Medulla oblongata (tissue), 1 donor: ENCODE measurements around the gene PATJ.
"Not testable (repeated sequence)": the region's sequence is repeated elsewhere in the genome, so short reads cannot be mapped to it uniquely, and the experiment has no call there.

Experiments used
- DNase-seq: peaks from one replicate; pipeline ENCODE4 v3.0.0-alpha.2; 2015; ENCODE audit errors: extremely low spot score

PATJ gene

DNA sequence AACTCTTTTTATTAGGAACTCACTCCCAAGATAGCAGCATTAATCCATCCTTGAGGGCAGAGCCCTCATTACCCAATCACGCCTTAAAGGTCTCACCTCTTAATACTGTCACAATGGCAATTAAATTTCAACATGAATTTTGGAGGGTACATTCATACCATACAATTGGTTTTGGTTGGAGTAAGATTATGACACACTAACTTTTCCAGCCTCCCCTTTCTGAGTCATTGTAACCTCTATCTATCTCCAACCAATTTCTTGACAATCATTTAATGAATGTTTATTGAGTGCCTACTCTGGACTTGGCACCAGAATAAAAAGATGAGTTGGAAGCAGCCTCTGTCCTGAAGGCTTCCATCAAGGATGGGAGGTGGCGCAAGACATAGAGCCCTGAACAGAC is 358.2 kb downstream of the PATJ start:
- DNase-seq: no peak

DNA sequence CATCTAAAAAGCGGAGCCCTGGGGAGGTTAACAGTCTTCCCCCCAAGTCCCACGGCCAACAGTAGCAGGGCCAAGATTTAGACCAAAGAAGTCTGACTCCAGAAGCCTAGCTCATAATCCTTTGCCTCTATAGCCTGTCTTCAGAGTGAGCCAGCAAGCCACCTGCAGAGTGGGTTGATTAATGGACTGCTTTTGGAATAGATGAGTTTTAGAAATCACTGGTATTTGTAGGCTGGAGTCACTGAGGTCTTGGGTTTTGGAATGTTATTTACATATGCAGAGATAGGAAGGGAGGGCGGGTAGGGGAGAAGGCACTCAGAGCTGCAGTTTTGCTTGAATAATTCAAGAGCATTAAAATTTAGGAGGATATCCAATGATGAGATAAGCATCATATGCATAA is 361.6 kb downstream of the PATJ start:
- no peak for DNase-seq

DNA sequence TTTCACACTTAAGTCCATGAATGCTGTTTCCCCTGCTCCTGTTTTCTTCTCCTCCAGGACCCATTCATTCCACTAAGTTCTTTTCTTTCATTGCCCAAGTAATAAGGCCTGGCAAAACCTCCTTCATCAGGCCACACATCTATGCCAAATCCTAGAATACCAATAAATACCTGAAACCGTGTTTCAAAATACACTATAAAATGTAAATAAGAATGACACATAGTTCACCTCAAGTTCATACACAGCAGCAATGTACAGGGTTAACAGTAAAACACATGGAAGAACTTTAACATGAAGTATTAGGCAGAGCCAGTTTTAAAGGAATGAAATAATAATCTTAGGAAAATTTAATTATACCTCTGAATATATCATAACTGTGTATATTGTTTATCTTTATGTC is 365.6 kb downstream of the PATJ start:
- DNase-seq: no peak

DNA sequence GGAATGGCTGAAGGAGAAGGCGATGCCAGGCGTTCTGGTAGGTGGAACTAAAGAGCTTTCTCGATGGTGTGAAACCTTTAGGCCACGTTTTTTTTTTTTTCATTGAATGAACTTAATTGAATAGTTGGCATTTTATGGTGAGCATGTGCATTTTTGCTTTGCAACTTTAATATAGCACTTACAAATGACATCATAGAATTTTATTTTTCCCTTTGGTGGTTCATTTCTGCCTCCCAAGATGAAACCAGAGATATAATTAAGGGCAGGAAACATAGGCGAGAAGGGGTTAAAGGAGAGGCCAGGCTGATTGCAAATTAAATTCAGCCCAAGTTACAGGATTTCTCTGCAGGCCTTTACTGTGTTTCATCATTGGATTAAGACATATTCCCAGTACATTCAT is 366.8 kb downstream of the PATJ start:
- DNase-seq: no peak

DNA sequence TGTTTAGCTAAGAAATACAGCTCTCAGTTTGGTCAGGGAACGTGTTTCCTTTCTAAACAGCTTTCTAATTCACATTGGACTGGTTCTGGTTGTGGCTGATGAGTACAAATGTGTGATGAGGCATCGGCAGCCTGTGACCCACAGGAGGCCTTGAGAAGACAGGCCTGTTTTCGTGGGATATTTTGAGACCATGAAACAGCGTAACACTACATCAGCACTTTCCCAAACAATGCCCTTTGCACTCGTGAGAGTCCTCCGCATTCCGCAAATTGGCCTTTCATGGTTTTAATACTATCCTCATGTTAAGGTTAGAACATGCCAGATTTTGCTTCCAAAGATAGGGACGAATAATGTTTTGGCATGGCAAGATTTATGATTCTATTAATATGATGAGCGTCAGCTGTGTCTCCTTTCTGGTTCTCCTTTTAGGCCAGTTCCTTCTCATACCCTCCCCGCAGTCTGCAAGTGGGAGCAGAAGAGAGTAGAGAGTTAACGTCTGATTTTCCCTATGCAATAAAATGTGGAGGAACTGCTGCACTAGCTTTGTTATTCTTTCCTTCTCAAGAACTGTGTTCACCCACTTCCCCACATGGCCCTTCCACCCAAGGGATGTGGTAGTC is 368.0 kb downstream of the PATJ start:
- DNase-seq: no peak

DNA sequence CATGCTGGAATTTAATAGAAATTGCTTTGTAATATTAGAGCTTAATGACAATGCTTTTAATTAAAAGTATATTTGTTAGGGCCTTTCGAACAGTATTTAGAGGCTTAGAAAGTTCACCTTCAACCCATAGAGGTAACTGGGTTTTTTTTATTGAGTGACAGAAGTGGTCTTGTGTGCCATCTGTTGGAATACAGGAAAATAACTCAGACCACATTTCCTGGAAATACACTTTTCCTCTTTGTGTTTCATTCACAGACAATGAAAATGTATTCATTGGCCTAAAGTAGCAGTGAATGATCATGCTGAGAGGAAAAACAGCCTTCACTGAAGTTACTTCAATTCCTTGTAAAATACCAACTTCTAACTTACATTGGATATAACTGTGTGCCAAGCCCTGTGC is 368.8 kb downstream of the PATJ start:
- no peak for DNase-seq

DNA sequence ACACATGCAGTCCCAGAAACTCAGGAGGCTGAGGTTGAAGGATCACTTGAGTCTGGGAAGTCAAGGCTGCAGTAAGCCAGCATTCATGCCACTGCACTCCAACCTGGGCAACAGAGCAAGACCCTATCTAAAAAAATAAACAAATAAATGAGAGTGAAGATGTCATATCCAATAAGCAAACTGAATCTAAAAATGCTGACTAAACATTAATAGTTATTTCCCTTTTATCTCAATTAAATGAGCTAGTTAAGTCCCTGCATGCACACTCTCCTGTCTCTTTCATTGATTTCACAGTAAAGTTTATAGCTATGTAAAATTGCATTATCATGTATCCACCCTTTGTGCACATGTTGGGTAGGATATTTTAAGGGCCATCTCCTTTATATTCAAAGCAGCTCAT is 371.2 kb downstream of the PATJ start:
- DNase-seq: no peak

DNA sequence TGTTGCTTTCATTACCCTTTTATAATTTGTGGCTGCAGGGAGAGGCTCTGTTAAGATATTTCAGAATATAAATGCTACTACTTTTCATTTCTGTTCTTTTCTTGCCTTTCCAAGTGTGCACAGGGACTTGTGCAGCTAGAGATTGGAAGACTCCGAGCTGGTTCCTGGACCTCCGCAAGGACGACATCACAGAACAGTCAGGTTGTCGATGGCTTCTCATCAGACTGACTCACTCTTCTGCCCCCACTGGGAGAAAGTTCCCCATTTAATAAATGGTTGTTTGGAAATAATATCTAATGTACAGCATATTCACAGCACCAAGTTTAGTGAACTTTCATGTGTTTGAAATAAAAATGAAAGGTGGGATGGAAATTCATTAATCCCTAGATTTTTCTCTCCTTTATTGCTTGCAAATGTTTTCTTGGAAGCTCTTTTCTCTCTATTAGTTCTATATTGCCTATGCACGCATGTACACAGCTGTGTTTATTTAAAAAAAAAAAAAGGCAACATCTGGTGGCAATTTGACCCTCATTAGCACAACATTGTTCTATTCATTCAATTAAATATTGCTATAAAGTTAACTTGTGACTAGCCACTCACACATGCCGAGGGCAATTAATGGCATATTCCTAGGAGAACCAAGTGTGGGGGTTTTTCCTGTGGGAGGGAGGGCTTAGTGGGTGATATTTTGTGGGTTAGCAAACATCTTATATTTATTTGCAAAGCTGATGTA is 374.9 kb downstream of the PATJ start:
- no peak for DNase-seq

DNA sequence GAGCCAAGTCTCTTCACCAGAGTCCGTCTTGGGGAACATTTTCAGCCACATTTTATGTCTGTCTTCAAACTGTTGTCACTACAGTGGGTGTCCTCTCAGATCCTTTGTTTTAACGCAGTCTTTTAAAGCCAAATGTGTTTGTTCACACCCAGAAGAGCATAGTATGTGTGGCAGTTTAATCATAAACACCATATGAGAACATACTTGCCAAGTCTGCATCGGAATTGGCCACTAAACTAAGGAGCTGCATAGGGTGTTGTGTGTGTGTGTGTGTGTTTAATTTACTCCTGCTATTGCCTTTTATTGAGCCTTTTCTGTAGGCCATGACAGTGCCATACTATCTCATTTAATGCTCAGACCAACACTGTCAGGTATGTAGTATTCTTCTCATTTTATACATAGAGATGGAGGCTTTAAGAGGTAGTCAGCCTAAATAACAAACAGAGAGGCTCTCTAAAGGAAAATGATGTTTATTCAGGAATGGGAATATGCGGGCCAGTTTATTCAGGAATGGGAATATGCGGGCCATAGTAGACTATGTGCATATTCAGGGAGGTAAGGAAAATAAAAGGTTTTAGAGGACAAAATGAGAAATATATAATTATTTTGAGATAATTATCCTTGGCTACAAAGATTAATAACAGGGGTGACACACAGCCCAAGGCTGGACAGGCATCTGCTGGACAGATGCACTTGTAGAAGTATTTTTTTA is 384.5 kb downstream of the PATJ start:
- DNase-seq: no peak

DNA sequence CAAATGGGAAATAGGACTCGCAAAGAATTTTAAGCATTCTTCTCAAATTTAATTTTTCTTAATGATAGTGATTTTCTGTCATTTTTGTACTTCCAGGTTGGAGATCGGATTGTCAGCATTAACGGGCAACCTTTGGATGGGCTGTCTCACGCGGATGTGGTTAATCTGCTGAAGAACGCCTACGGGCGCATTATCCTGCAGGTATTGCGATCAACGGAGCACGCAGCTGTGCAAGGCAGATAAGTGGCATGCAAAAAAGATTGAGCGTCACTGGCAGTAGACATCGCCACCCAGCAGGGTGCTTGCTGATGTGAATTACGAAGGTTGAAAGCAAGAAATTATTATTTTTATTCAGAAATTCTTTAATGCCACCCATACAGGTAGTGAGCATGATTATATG is 386.5 kb downstream of the PATJ start:
- DNase-seq: no peak

DNA sequence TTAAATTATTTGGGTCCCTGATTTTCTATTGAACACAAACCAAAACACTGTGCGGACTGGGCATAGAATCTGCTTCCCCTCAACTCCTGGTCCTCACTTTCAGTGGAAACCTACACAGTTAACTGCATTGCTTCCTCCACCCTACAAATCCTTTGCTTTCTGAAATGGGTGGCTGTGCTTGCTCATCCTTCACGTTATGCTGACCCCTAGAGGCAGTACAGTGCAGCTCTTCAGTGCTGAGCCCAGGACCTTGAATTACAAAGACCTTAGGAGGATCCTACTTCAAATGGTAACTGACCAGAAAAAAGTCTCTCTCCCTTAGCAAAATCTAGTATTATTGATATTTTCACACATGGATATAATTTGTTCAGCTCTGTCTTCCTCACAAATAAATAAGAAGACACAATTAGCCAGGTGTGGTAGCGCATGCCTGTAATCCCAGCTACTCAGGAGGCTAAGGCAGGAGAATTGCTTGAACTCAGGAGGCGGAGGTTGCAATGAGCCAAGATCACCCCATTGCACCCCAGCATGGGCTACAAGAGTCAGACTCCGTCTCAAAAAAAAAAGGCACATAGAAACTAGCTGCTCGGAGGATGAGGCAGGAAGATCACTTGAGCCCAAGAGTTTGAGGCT is 388.9 kb downstream of the PATJ start:
- DNase-seq: peak; percentile 70

DNA sequence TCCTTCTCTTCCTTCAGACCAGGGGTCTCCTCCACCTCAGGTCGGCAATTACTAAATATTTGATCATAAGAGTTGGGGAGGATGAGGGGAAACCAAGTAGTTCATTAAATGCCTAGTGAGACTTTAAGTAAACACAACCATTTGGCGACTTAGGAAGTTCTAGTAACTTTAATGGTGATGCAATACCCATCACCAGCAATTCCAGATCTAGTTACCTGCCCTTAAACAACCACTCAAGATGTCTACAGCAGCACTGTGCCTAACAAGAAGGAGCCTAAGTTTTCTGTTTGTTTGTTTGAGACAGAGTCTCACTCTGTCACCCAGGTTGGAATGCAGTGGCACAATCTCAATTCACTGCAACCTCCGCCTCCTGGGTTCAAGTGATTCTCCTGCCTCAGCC is 395.7 kb downstream of the PATJ start:
- no peak for DNase-seq

DNA sequence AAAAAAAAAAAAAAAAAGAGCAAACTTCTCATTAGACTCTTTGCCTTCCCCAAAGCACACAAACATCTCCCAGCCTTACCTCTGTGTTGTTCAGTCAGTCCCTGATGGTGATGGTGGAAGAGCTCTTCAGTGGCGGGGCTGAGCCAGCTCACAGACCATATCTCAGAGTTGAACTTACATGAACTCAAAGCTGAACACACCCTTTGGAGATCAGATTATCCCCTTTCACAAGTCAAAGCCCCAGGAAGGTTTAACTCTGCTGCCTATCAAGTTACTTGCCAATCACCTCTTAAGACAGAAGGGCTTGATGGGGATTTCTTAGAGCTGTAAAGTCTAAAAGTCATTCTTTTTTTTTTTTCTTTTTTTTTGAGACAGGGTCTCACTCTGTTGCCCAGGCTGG is 397.1 kb downstream of the PATJ start:
- no peak for DNase-seq

DNA sequence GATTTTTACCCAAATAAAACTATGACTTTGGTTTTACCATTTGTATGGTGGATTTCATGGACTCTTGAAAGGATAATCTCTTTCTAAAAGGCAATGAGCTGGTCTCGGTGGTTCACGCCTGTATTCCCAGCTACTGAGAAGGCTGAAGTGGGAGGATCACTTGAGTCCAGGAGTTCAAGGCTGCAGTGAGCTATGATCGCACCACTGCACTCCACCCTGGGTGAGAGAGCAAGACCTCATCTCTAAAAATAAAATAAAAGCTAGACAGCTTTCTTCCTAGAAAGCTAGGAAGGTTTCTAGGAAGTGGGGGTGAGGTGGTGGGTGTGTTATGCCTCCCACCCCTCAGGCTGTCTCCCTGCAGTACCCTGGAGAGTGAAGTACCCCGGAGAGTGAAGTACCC is 398.4 kb downstream of the PATJ start:
- DNase-seq: no peak

DNA sequence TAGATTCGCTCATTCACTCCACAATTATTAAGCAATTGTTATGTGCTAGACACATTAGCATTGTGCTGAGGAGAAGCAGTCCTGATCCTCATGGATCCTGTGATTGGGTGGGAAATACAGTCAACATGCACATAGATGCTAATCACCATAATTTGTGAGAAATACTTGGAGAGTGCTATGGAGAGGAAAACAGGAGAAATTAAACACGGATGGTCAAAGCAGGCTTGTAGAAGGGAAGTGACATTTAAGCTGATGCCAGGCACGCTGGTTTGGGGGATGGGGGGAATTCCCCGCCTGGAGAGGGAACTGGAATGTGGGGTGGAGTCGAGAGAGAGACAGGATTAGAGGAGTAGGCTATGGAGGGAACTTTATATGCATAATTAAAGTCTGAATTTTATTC is 400.2 kb downstream of the PATJ start:
- no peak for DNase-seq

DNA sequence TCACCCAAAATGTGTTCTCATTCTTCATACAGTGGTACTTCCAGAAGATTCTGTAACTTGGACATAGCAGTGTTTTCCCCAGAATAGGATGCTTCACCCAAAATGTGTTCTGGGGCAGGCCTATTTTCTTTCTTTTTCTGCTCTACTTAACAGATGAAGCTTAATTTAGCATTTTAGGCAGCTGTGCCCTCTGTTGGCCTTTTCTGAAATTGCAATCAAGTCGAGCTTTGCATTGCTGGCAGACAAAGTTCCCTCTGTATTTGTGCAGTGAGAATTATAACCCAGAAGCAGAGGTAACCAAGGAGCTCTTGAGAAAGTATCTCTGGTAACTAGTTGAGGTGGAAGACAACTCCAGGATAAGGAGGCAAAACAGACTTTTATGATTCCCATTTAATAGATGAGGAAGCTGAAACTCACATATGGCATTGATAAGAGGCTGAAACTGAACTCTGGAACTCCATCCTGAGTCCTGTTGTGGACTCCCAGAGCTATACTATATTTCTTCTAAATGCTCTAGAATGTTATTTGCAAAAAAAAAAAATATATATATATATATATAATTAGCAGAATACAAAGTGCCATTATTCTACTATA is 402.1 kb downstream of the PATJ start:
- DNase-seq: peak; percentile 80

DNA sequence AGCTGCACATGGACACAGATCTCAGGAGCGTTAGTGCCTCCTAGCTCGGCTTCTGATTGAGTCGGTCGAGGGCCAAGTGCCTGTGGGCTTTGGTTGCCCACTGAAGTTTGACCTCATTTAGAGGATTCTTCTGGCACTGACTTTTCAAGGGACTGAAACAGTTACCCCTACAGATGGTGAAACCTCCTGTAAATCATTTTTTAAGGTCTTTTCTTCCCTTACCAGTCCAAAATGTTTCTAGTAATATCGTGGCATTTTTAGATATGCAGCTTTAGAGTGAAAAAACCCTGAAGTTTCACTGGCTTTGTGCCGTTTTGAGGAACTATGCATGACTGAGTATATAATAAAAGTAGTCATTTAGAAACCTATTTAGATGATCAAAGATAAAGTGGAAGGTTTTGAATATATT is 417.7 kb downstream of the PATJ start:
- DNase-seq: no peak

DNA sequence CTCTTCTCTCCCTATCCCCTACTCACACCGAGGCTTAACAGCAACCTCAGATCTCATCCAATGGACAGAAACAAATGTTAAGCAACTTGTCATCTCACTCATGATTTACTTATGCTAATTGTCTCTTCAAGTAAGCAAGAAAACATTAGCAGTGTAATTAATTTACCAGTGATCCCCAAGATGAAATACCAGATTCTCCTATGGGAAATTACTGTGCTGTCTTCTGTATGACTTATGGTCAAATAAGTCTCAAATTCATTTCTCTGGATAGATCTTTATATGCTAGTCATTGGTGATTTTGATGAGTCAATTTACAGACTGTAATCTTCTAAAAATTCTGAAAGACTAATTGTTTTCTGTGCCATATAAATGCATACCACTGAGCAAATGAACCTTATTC is 419.4 kb downstream of the PATJ start:
- no peak for DNase-seq

DNA sequence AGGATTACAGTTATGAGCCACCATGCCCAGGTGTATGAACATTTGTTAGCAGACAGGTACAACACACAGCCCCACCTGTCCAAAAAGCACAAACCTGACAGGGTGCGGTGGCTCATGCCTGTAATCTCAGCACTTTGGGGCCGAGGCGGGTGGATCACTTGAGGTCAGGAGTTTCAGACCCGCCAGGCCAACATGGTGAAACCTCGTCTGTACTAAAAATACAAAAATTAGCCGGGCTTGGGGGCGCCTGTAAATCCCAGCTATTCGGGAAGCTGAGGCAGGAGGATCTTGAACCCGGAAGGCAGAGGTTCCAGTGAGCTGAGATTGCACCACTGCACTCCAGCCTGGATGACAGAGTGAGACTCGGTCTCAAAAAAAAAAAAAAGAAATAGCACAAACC is 428.1 kb downstream of the PATJ start:
- not testable (repeated sequence) for DNase-seq

DNA sequence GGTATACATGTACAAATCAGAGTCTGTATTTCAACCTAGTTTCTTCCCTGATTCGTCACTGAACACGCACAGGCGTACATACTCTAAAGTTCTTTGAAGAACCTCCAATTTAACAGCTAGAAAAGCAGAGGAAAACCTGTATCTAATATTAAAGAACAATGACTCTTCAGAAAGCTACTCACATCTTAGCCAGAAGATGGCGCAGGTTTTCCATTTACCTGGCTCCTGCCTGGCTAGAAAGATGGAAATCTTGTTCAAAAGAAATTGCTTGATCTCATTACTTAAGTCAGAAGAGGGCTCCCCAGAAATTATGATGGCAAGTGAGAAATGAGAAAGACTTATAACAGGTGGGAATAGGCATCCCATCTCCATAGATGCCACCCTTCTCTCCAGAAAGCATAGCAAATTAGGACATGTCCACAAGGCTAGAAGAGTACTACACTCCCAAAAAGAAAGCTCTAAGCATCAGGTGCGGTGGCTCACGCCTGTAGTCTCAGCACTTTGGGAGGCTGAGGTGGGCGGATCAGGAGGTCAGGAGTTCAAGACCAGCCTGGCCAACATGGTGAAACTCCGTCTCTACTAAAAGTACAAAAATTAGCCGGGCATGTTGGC is 433.4 kb downstream of the PATJ start:
- DNase-seq: peak; percentile 76

DNA sequence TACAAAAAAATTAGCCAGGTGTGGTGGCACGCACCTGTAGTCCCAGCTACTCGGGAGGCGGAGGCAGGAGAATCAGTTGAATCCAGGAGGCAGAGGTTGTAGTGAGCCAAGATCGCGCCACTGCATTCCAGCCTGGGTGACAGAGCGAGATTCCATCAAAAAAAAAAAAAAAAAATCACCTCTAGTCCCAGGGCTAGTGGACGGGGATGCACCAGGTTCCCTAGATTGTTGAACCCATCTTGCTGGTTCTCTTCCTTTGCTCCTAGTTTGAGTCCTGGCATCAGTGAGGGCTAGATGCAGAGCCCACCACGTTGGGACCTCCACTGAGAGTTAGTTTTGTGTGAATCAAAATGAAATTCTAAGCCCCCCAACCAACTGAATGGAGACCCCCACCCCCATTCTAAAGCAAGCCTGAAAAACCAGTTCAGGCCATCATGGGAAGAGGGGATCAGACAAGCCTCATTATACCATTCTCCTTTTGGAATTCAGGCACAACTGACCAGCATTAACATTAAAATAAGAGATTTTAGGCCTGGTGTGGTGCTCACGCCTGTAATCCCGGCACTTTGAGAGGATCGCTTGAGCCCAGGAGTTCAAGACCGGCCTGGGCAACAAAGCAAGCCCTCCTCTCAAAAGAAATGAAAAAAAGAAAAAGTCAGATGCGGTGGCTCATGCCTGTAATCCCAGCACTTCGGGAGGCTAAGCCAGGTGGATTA is 434.5 kb downstream of the PATJ start:
- DNase-seq: no peak
